ENCODE data around the gene ADGRD1. TPM values are rescaled to one million over a fixed set of nuclear protein-coding genes. Genes with fewer than 3 reads are reported as not detected.

Gene ADGRD1
- polyA plus RNA-seq, 1 of the 3 experiments (the other 2 are of a cell fraction): not detected

- TF ChIP-seq RCOR1 (IDR thresholded peaks at IDR 0.05; ENCODE audit: low read length): no peak
- TF ChIP-seq CTCF (IDR thresholded peaks at IDR 0.05): no peak
- TF ChIP-seq GABPA (IDR thresholded peaks at IDR 0.05; ENCODE audit: low read depth): no peak
Observed at GRCh38 chr12:131089531-131090273, 136.0 kb downstream of the ADGRD1 start (continued).

GRCh38 chr12:131090274-131091210, 136.8 kb downstream of the ADGRD1 start:
- H3K79me2 ChIP-seq (ENCODE audit: insufficient read depth): no peaks in the 10 kb centered on the region
- no peaks in the 10 kb centered on the region for H3K27me3 ChIP-seq (ENCODE audit: insufficient read depth)
- no peaks in the 10 kb centered on the region for H3K9me3 ChIP-seq
- POLR2A ChIA-PET: no interaction called here
- H3K9ac ChIP-seq: no peak overlapping the region
- no peak overlapping the region for H3K4me3 ChIP-seq (ENCODE audit: low read depth in 2 of 2, low read length in 1 of 2)
- 37% methylated on average over 12 of the region's 14 CpGs for WGBS (ENCODE audit: low lambda C conversion rate)
- no peaks in the 10 kb centered on the region for H3K4me1 ChIP-seq (ENCODE audit: control insufficient read depth in 1 of 2, insufficient read depth in 2 of 2, low read depth in 1 of 2, low read length in 1 of 2)
- no peaks in the 10 kb centered on the region for H3F3A ChIP-seq (replicated peaks; ENCODE audit: insufficient read depth)
- DNase-seq: no peak
- no peaks in the 10 kb centered on the region for H3K9me2 ChIP-seq
- H2AFZ ChIP-seq (ENCODE audit: low read depth): no peak overlapping the region
- no peak for TF ChIP-seq TCF12 (IDR thresholded peaks at IDR 0.05)
- no peak for TF ChIP-seq IRF3 (IDR thresholded peaks at IDR 0.05; ENCODE audit: low read depth, low read length)
- TF ChIP-seq PBX3 (IDR thresholded peaks at IDR 0.05): no peak
- TF ChIP-seq MEF2A (IDR thresholded peaks at IDR 0.05; ENCODE audit: borderline replicate concordance, low read depth): no peak
- H4K20me1 ChIP-seq (ENCODE audit: insufficient read depth): no peaks in the 10 kb centered on the region
- CTCF ChIA-PET: interaction anchor here (0.6 to 1.5 kb wide), 2 partner anchors 13 to 251 kb away, joined by 3 to 7 read pairs; no protein-coding TSS in a partner anchor
- no peak overlapping the region for H3K27ac ChIP-seq (ENCODE audit: low read depth in 2 of 2, low read length in 1 of 2)
- H3K4me2 ChIP-seq: no peak overlapping the region
- H3K36me3 ChIP-seq (replicated peaks in 1 of 2; ENCODE audit: control insufficient read depth in 1 of 2, insufficient read depth in 2 of 2, low read length in 1 of 2): no peaks in the 10 kb centered on the region

All from SK-N-SH (cell line).